OCI-LY1 (cell line): ENCODE results near the gene BAIAP2L2.

ENCODE experiments used
- EZH2 ChIP-seq: fragments of 200-600 bp; sonication (generic), shearing (Covaris generic); IDR thresholded peaks from 2 replicates; pipeline ENCODE4 v1.8.0; 2017; ENCODE audit warnings: borderline replicate concordance, mixed run types, mild to moderate bottlenecking, antibody characterized with exemption, low read length, moderate library complexity, mixed read lengths
- TF ChIP-seq, protein P1 (sequence below): fragments of 200-600 bp; sonication (generic), shearing (Covaris generic); IDR thresholded peaks from 2 replicates; pipeline ENCODE4 v1.5.1; 2017; ENCODE audit warnings: mild to moderate bottlenecking, antibody characterized with exemption, low read length, moderate library complexity, mixed read lengths

DNA sequence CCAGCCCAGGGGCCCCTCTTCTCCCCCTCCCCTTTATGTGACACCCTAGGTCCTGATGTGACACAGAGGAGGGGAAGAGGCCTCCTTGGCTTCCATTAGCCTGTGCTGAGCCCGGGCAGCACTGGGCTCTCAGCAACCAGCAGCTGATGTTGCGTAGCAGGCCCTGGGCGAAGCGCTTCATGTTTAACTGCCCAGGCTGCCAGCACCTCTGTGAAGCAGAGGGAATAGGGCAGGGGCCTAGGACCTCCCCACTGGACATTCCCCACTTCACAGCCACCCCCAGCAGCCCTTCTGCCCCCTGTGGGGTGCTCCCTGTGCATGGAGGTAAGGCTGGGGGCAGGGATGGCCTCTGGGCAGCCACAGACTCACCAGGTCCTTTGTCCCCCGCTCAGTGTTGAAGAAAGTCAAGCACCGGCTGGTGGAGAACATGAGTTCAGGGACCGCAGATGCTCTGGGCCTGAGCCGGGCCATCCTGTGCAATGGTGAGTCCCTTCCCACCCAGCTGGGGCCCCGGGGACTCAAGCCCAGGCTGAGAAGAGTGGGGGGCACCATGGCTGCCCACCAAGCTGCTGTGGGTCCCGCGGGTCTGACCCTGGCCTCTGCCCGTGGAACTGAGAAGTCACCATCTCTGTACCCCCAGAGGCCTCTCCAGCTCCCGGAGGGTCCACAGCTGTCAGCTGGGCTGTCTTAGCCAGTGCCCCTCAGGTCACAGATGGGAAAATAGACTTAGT, 41.7 kb downstream of the BAIAP2L2 start:
- TF ChIP-seq, protein P1, sequence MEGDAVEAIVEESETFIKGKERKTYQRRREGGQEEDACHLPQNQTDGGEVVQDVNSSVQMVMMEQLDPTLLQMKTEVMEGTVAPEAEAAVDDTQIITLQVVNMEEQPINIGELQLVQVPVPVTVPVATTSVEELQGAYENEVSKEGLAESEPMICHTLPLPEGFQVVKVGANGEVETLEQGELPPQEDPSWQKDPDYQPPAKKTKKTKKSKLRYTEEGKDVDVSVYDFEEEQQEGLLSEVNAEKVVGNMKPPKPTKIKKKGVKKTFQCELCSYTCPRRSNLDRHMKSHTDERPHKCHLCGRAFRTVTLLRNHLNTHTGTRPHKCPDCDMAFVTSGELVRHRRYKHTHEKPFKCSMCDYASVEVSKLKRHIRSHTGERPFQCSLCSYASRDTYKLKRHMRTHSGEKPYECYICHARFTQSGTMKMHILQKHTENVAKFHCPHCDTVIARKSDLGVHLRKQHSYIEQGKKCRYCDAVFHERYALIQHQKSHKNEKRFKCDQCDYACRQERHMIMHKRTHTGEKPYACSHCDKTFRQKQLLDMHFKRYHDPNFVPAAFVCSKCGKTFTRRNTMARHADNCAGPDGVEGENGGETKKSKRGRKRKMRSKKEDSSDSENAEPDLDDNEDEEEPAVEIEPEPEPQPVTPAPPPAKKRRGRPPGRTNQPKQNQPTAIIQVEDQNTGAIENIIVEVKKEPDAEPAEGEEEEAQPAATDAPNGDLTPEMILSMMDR: no peak
- TF ChIP-seq EZH2: no peak
